Measurements from ENCODE around the gene POFUT2.

Gene POFUT2

GRCh38 chr21:45301521-45302081 lies 13.9 kb upstream of the POFUT2 start:
- DNase-seq (ENCODE audit: low read depth in 2 of 2) = no peak
- H3K4me3 ChIP-seq (replicated peaks in 1 of 2; ENCODE audit: low read depth in 2 of 2, low read length in 2 of 2) = no peak overlapping the region
- TF ChIP-seq CTCF (IDR thresholded peaks at IDR 0.05; ENCODE audit: low read depth, low read length) = no peak

GRCh38 chr21:45300786-45301520 lies 13.3 kb upstream of the POFUT2 start:
- TF ChIP-seq CTCF (IDR thresholded peaks at IDR 0.05; ENCODE audit: low read depth, low read length) = no peak
- DNase-seq (ENCODE audit: low read depth in 2 of 2) = no peak
- no peak overlapping the region for H3K4me3 ChIP-seq (replicated peaks in 1 of 2; ENCODE audit: low read depth in 2 of 2, low read length in 2 of 2)

- TF ChIP-seq CTCF (IDR thresholded peaks at IDR 0.05; ENCODE audit: low read depth, low read length) = no peak
- peak; percentile 67 to 74 for DNase-seq (ENCODE audit: low read depth in 2 of 2)
- no peak overlapping the region for H3K4me3 ChIP-seq (replicated peaks in 1 of 2; ENCODE audit: low read depth in 2 of 2, low read length in 2 of 2)
Observed at GRCh38 chr21:45299864-45300785, 12.4 kb upstream of the POFUT2 start.

- no peak for TF ChIP-seq CTCF (IDR thresholded peaks at IDR 0.05; ENCODE audit: low read depth, low read length)
- peak; percentile 61 to 65 for DNase-seq (ENCODE audit: low read depth in 2 of 2)
- no peak overlapping the region for H3K4me3 ChIP-seq (replicated peaks in 1 of 2; ENCODE audit: low read depth in 2 of 2, low read length in 2 of 2)
Observed at GRCh38 chr21:45299026-45299863, 11.6 kb upstream of the POFUT2 start.

GRCh38 chr21:45297869-45298268 lies 10.2 kb upstream of the POFUT2 start:
- H3K4me3 ChIP-seq (replicated peaks in 1 of 2; ENCODE audit: low read depth in 2 of 2, low read length in 2 of 2) = no peak overlapping the region
- no peak for DNase-seq (ENCODE audit: low read depth in 2 of 2)
- TF ChIP-seq CTCF (IDR thresholded peaks at IDR 0.05; ENCODE audit: low read depth, low read length) = no peak

GRCh38 chr21:45297329-45297728 lies 9.6 kb upstream of the POFUT2 start:
- TF ChIP-seq CTCF (IDR thresholded peaks at IDR 0.05; ENCODE audit: low read depth, low read length) = no peak
- no peak overlapping the region for H3K4me3 ChIP-seq (replicated peaks in 1 of 2; ENCODE audit: low read depth in 2 of 2, low read length in 2 of 2)
- DNase-seq (ENCODE audit: low read depth in 2 of 2) = no peak

Measured in cardiac fibroblast (primary cell).